Measurements from ENCODE around the gene NUCB1. TPM values are rescaled to one million over a fixed set of nuclear protein-coding genes. Genes with fewer than 3 reads are reported as not detected.

NUCB1 gene
- total RNA-seq, 1 experiment from 2014 or later, result 153 TPM

DNA sequence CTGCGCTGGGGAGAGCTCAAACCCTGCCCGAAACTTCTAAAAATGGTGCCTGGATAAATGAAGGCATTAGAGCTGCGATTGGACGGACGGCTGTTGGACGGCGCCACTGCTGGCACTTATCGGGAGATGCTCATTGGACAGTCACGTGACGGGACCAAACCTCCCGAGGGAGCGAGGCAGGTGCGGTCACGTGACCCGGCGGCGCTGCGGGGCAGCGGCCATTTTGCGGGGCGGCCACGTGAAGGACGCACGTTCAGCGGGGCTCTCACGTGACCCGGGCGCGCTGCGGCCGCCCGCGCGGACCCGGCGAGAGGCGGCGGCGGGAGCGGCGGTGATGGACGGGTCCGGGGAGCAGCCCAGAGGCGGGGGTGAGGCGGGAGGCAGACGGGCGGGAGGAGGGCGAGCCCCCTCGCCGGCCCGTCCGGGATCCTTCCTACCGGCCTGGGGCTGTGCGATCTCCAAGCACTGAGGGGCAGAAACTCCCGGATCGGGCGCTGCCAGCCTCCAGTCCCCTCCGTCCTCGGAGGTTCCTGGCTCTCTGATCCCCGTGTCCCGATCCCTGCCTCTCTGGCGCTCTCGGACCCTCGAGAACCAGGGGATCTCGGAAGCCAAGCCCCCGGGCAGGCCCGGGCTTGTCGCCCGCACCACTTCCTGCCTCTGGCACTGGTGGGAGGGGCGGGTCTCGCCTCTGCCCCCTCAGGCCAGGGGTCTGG lies 54.6 kb downstream of the NUCB1 start, which contains the start of gene BAX (continued):
- TF ChIP-seq, protein P1, sequence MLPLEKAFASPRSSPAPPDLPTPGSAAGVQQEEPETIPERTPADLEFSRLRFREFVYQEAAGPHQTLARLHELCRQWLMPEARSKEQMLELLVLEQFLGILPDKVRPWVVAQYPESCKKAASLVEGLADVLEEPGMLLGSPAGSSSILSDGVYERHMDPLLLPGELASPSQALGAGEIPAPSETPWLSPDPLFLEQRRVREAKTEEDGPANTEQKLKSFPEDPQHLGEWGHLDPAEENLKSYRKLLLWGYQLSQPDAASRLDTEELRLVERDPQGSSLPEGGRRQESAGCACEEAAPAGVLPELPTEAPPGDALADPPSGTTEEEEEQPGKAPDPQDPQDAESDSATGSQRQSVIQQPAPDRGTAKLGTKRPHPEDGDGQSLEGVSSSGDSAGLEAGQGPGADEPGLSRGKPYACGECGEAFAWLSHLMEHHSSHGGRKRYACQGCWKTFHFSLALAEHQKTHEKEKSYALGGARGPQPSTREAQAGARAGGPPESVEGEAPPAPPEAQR (CRISPR knock-in tag; IDR thresholded peaks at IDR 0.05), result no peak
- TF ChIP-seq, protein P2, sequence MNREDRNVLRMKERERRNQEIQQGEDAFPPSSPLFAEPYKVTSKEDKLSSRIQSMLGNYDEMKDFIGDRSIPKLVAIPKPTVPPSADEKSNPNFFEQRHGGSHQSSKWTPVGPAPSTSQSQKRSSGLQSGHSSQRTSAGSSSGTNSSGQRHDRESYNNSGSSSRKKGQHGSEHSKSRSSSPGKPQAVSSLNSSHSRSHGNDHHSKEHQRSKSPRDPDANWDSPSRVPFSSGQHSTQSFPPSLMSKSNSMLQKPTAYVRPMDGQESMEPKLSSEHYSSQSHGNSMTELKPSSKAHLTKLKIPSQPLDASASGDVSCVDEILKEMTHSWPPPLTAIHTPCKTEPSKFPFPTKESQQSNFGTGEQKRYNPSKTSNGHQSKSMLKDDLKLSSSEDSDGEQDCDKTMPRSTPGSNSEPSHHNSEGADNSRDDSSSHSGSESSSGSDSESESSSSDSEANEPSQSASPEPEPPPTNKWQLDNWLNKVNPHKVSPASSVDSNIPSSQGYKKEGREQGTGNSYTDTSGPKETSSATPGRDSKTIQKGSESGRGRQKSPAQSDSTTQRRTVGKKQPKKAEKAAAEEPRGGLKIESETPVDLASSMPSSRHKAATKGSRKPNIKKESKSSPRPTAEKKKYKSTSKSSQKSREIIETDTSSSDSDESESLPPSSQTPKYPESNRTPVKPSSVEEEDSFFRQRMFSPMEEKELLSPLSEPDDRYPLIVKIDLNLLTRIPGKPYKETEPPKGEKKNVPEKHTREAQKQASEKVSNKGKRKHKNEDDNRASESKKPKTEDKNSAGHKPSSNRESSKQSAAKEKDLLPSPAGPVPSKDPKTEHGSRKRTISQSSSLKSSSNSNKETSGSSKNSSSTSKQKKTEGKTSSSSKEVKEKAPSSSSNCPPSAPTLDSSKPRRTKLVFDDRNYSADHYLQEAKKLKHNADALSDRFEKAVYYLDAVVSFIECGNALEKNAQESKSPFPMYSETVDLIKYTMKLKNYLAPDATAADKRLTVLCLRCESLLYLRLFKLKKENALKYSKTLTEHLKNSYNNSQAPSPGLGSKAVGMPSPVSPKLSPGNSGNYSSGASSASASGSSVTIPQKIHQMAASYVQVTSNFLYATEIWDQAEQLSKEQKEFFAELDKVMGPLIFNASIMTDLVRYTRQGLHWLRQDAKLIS (CRISPR knock-in tag; IDR thresholded peaks at IDR 0.05; ENCODE audit: borderline replicate concordance), result no peak
- TF ChIP-seq, protein P3, sequence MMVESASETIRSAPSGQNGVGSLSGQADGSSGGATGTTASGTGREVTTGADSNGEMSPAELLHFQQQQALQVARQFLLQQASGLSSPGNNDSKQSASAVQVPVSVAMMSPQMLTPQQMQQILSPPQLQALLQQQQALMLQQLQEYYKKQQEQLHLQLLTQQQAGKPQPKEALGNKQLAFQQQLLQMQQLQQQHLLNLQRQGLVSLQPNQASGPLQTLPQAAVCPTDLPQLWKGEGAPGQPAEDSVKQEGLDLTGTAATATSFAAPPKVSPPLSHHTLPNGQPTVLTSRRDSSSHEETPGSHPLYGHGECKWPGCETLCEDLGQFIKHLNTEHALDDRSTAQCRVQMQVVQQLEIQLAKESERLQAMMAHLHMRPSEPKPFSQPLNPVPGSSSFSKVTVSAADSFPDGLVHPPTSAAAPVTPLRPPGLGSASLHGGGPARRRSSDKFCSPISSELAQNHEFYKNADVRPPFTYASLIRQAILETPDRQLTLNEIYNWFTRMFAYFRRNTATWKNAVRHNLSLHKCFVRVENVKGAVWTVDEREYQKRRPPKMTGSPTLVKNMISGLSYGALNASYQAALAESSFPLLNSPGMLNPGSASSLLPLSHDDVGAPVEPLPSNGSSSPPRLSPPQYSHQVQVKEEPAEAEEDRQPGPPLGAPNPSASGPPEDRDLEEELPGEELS (CRISPR knock-in tag; IDR thresholded peaks at IDR 0.05), result peak; percentile 34; the same call in 1 of the 2 replicates
- TF ChIP-seq, protein P4, sequence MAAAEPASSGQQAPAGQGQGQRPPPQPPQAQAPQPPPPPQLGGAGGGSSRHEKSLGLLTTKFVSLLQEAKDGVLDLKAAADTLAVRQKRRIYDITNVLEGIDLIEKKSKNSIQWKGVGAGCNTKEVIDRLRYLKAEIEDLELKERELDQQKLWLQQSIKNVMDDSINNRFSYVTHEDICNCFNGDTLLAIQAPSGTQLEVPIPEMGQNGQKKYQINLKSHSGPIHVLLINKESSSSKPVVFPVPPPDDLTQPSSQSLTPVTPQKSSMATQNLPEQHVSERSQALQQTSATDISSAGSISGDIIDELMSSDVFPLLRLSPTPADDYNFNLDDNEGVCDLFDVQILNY (CRISPR knock-in tag; IDR thresholded peaks at IDR 0.05), result 0 out of 2 replicates have a peak, but pooled peaks have one; percentile 65
- TF ChIP-seq ZNF232 (CRISPR knock-in tag; IDR thresholded peaks at IDR 0.05) (0 out of 2 replicates have a peak, but pooled peaks have one; percentile 25), TP53 (CRISPR knock-in tag; IDR thresholded peaks at IDR 0.05) (peak; percentile 98), RORB (CRISPR knock-in tag; IDR thresholded peaks at IDR 0.05) (no peak), NFATC4 (CRISPR knock-in tag; IDR thresholded peaks at IDR 0.05) (no peak), TEAD4 (CRISPR knock-in tag; IDR thresholded peaks at IDR 0.05) (no peak), ZBTB21 (CRISPR knock-in tag; IDR thresholded peaks at IDR 0.05; ENCODE audit: borderline replicate concordance) (no peak), NFE2L1 (CRISPR knock-in tag; IDR thresholded peaks at IDR 0.05) (no peak), MYBL2 (CRISPR knock-in tag; IDR thresholded peaks at IDR 0.05) (0 out of 2 replicates have a peak, but pooled peaks have one; percentile 74), OVOL2 (CRISPR knock-in tag; IDR thresholded peaks at IDR 0.05; ENCODE audit: borderline replicate concordance) (no peak), SMAD3 (CRISPR knock-in tag; IDR thresholded peaks at IDR 0.05; ENCODE audit: borderline replicate concordance) (no peak), PRRX2 (CRISPR knock-in tag; IDR thresholded peaks at IDR 0.05) (no peak), GTF2I (CRISPR knock-in tag; conservative IDR thresholded peaks at IDR 0.05) (no peak), ETV6 (CRISPR knock-in tag; IDR thresholded peaks at IDR 0.05) (peak; percentile 65)
- TF ChIP-seq, protein P5, sequence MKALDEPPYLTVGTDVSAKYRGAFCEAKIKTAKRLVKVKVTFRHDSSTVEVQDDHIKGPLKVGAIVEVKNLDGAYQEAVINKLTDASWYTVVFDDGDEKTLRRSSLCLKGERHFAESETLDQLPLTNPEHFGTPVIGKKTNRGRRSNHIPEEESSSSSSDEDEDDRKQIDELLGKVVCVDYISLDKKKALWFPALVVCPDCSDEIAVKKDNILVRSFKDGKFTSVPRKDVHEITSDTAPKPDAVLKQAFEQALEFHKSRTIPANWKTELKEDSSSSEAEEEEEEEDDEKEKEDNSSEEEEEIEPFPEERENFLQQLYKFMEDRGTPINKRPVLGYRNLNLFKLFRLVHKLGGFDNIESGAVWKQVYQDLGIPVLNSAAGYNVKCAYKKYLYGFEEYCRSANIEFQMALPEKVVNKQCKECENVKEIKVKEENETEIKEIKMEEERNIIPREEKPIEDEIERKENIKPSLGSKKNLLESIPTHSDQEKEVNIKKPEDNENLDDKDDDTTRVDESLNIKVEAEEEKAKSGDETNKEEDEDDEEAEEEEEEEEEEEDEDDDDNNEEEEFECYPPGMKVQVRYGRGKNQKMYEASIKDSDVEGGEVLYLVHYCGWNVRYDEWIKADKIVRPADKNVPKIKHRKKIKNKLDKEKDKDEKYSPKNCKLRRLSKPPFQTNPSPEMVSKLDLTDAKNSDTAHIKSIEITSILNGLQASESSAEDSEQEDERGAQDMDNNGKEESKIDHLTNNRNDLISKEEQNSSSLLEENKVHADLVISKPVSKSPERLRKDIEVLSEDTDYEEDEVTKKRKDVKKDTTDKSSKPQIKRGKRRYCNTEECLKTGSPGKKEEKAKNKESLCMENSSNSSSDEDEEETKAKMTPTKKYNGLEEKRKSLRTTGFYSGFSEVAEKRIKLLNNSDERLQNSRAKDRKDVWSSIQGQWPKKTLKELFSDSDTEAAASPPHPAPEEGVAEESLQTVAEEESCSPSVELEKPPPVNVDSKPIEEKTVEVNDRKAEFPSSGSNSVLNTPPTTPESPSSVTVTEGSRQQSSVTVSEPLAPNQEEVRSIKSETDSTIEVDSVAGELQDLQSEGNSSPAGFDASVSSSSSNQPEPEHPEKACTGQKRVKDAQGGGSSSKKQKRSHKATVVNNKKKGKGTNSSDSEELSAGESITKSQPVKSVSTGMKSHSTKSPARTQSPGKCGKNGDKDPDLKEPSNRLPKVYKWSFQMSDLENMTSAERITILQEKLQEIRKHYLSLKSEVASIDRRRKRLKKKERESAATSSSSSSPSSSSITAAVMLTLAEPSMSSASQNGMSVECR (CRISPR knock-in tag; IDR thresholded peaks at IDR 0.05; ENCODE audit: borderline replicate concordance), result no peak
- TF ChIP-seq, protein P6, sequence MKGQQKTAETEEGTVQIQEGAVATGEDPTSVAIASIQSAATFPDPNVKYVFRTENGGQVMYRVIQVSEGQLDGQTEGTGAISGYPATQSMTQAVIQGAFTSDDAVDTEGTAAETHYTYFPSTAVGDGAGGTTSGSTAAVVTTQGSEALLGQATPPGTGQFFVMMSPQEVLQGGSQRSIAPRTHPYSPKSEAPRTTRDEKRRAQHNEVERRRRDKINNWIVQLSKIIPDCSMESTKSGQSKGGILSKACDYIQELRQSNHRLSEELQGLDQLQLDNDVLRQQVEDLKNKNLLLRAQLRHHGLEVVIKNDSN (CRISPR knock-in tag; IDR thresholded peaks at IDR 0.05), result peak; percentile 99
- TF ChIP-seq, protein P7, sequence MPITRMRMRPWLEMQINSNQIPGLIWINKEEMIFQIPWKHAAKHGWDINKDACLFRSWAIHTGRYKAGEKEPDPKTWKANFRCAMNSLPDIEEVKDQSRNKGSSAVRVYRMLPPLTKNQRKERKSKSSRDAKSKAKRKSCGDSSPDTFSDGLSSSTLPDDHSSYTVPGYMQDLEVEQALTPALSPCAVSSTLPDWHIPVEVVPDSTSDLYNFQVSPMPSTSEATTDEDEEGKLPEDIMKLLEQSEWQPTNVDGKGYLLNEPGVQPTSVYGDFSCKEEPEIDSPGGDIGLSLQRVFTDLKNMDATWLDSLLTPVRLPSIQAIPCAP (CRISPR knock-in tag; IDR thresholded peaks at IDR 0.05), result 0 out of 2 replicates have a peak, but pooled peaks have one; percentile 24
- TF ChIP-seq, protein P8, sequence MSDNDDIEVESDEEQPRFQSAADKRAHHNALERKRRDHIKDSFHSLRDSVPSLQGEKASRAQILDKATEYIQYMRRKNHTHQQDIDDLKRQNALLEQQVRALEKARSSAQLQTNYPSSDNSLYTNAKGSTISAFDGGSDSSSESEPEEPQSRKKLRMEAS (CRISPR knock-in tag; IDR thresholded peaks at IDR 0.05), result peak; percentile 88
- TF ChIP-seq, protein P9, sequence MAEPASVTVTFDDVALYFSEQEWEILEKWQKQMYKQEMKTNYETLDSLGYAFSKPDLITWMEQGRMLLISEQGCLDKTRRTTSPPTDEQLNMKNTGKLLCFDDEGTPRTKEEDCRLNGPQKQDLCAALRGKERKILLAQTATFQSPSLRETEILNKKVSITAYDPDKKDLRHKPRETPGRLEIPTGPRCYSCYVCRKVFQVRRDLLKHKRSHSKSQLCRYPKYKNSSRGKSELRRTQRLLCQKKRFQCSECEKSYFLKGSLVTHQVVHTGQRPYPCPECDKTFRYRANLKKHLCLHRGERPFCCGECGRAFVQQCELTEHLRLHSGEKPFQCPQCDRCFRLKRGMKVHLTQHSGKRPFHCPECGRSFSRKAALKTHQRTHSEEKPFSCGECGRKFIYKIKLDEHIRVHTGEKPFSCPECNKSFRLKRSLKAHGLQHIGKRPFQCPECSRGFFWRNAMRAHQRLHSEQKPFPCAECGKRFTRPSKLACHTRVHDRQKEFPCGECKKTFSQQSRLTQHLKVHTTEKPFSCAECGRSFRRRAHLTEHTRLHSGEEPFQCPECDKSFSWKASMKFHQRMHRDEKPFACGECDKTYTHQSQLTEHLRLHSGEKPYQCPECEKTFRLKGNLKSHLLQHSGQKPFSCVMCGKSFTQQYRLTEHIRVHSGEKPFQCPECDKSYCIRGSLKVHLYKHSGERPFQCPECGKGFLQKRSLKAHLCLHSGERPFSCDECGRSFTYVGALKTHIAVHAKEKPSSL (CRISPR knock-in tag; conservative IDR thresholded peaks at IDR 0.05), result no peak

Data from WTC11 (cell line).